Measurements from ENCODE around the gene CAMK4. TPM values are rescaled to one million over a fixed set of nuclear protein-coding genes. Genes with fewer than 3 reads are reported as not detected.

CAMK4 gene
- total RNA-seq, 4 donors from 2014 or later, result 0.75 to 5.6 (median 4.7) TPM

GRCh38 chr5:111463311-111463710, 239.1 kb downstream of the CAMK4 start:
- Histone ChIP-seq H3K27ac (no peak overlapping the region), H3K36me3 (no peaks in the 10 kb centered on the region), H3K9me3 (no peaks in the 10 kb centered on the region), H3K4me1 (no peaks in the 10 kb centered on the region), H3K4me3 (no peak overlapping the region), H3K27me3 (no peaks in the 10 kb centered on the region)
- in situ Hi-C loops (cut with MboI; ENCODE audit: low pct_ligation_motif_present in 1 of 4, low pct_unique_long_range_greater_than_20kb in 1 of 4, low sequenced_read_pairs in 3 of 4), result no loop called here
- no peak for TF ChIP-seq EP300 (IDR thresholded peaks at IDR 0.05; ENCODE audit: low read depth)
- no peak for TF ChIP-seq POLR2AphosphoS5 (IDR thresholded peaks at IDR 0.05)
- no peak for TF ChIP-seq CTCF (IDR thresholded peaks at IDR 0.05)
- no peak for TF ChIP-seq POLR2A (IDR thresholded peaks at IDR 0.05)
- no peak for DNase-seq
- intact Hi-C loops (cut with DNase I; ENCODE audit: low total_unique reads), result no loop called here

DNA sequence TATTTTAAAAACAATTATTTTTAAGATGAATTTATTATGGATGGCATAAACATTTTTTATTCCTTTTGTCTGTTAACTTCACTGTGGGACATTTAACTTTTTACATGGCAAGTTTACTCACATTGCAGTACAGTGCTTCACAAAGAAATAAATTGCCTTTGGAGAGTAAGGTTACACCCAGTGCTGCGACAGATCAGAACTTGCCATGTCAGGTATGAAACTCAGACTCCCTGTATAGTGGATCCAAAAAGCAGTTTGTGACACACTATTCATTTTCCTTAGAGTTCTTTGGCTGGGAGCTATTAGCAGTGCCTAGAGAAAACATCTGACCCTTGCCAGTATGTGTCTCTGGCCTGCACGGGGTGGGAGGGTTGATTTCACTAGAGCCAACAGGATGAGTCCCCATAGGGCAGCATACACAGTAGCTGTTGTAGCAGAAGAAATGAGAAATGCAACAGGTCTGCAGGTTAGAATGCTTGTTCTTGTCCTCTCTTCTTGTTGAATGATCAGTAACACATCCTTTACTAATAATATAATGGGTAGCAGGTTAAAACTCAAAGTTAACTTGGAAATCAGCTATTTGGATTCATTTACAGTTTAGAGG, 245.2 kb downstream of the CAMK4 start:
- H3K4me1 ChIP-seq, result no peaks in the 10 kb centered on the region
- WGBS, 2 donors (ENCODE audit: low coverage in 1 of 2), result 83% methylated on average over 2 of the region's 2 CpGs; no CpG with 5 or more reads in 1 of the 2 donors
- H3K36me3 ChIP-seq, result no peaks in the 10 kb centered on the region
- intact Hi-C loops (cut with DNase I; ENCODE audit: low total_unique reads), result no loop called here
- H3K9me3 ChIP-seq, result no peaks in the 10 kb centered on the region
- in situ Hi-C loops (cut with MboI; ENCODE audit: low pct_ligation_motif_present in 1 of 4, low pct_unique_long_range_greater_than_20kb in 1 of 4, low sequenced_read_pairs in 3 of 4), result no loop called here
- no peaks in the 10 kb centered on the region for H3K27me3 ChIP-seq
- no peak overlapping the region for H3K27ac ChIP-seq
- no peak for DNase-seq
- H3K4me3 ChIP-seq, result no peak overlapping the region
- TF ChIP-seq POLR2AphosphoS5 (IDR thresholded peaks at IDR 0.05) (no peak), POLR2A (IDR thresholded peaks at IDR 0.05) (no peak), EP300 (IDR thresholded peaks at IDR 0.05; ENCODE audit: low read depth) (no peak), CTCF (IDR thresholded peaks at IDR 0.05) (no peak)

DNA sequence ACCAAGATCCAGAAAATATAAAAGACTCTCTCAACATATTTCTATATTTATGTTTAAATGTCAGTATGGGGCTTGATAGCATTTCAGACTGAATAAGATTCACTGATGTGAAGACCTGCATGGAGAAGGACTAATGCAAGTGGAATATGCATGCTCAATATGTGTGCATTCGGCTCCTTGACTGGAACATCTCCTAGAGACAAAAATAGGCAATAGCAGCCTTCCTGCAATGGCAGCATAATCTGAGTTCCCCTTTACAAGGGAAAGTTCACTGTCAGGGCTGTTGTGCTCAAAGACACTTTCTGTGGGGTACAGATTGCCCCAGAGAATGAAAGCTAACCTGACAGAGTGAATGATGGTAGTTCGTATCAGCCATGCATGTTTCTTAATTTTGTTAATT, 245.7 kb downstream of the CAMK4 start:
- TF ChIP-seq EP300 (IDR thresholded peaks at IDR 0.05; ENCODE audit: low read depth) (no peak), CTCF (IDR thresholded peaks at IDR 0.05) (no peak), POLR2A (IDR thresholded peaks at IDR 0.05) (no peak), POLR2AphosphoS5 (IDR thresholded peaks at IDR 0.05) (no peak)
- Histone ChIP-seq H3K4me3 (no peak overlapping the region), H3K27me3 (no peaks in the 10 kb centered on the region), H3K4me1 (no peaks in the 10 kb centered on the region), H3K36me3 (no peaks in the 10 kb centered on the region), H3K27ac (no peak overlapping the region), H3K9me3 (no peaks in the 10 kb centered on the region)
- in situ Hi-C loops (cut with MboI; ENCODE audit: low pct_ligation_motif_present in 1 of 4, low pct_unique_long_range_greater_than_20kb in 1 of 4, low sequenced_read_pairs in 3 of 4) (no loop called here), intact Hi-C loops (cut with DNase I; ENCODE audit: low total_unique reads) (no loop called here)
- WGBS, 2 donors (ENCODE audit: low coverage in 1 of 2), result 56 to 64% methylated on average over 2 of the region's 2 CpGs
- no peak for DNase-seq

- H3K27ac ChIP-seq, result no peak overlapping the region
- H3K4me1 ChIP-seq, result no peaks in the 10 kb centered on the region
- in situ Hi-C loops (cut with MboI; ENCODE audit: low pct_ligation_motif_present in 1 of 4, low pct_unique_long_range_greater_than_20kb in 1 of 4, low sequenced_read_pairs in 3 of 4), result no loop called here
- H3K9me3 ChIP-seq, result no peaks in the 10 kb centered on the region
- intact Hi-C loops (cut with DNase I; ENCODE audit: low total_unique reads), result no loop called here
- 93 to 100% methylated on average over 1 to 3 of the region's 3 CpGs for WGBS, 2 donors (ENCODE audit: low coverage in 1 of 2)
- H3K4me3 ChIP-seq, result no peak overlapping the region
- H3K27me3 ChIP-seq, result no peaks in the 10 kb centered on the region
- TF ChIP-seq POLR2AphosphoS5 (IDR thresholded peaks at IDR 0.05) (no peak), POLR2A (IDR thresholded peaks at IDR 0.05) (no peak), EP300 (IDR thresholded peaks at IDR 0.05; ENCODE audit: low read depth) (no peak), CTCF (IDR thresholded peaks at IDR 0.05) (no peak)
- no peaks in the 10 kb centered on the region for H3K36me3 ChIP-seq
- no peak for DNase-seq
These were observed 247.9 kb downstream of the CAMK4 start for GRCh38 chr5:111472096-111472495.

Measured in transverse colon (tissue), 4 donors.